ENCODE measurements around the gene TREX2.

DNA sequence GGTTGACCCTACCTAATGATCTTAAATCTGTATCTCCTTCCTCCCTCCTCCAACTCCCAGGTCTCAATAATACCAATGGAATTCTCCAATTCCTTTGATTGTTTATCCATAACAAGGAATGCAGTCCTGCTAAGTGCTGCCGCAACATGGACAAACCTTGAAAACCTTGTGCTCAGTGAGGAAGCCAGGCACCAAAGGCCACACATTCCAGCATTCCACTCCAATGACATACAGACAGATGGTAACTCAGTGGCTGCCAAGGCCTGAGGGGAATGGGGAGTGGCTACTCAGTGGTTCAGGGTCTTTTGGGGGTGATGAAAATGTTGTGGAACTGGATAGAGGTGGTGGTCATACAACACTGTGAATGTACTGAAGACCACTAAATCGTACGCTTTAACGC is 14.1 kb upstream of the TREX2 start:
- TF ChIP-seq, protein P1, sequence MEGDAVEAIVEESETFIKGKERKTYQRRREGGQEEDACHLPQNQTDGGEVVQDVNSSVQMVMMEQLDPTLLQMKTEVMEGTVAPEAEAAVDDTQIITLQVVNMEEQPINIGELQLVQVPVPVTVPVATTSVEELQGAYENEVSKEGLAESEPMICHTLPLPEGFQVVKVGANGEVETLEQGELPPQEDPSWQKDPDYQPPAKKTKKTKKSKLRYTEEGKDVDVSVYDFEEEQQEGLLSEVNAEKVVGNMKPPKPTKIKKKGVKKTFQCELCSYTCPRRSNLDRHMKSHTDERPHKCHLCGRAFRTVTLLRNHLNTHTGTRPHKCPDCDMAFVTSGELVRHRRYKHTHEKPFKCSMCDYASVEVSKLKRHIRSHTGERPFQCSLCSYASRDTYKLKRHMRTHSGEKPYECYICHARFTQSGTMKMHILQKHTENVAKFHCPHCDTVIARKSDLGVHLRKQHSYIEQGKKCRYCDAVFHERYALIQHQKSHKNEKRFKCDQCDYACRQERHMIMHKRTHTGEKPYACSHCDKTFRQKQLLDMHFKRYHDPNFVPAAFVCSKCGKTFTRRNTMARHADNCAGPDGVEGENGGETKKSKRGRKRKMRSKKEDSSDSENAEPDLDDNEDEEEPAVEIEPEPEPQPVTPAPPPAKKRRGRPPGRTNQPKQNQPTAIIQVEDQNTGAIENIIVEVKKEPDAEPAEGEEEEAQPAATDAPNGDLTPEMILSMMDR (IDR thresholded peaks at IDR 0.05; ENCODE audit: poor library complexity): no peak
- TF ChIP-seq EZH2 (IDR thresholded peaks at IDR 0.05; ENCODE audit: borderline replicate concordance): no peak

All from hepatocyte (in vitro differentiated cells).